Colonic mucosa (tissue), 4 donors: ENCODE results near the gene HSD11B2. TPM values are rescaled to one million over a fixed set of nuclear protein-coding genes. Genes with fewer than 3 reads are reported as not detected.

Source experiments
- DNase-seq: peaks from one replicate; pipeline ENCODE4 v3.0.0-alpha.2; 2020
- H3K27ac ChIP-seq: fragments of 200-600 bp; one replicate; pipeline ENCODE4 v1.8.0; 2021
- H3K27me3 ChIP-seq: fragments of 200-600 bp; one replicate; pipeline ENCODE4 v1.8.0; 2021
- H3K36me3 ChIP-seq: fragments of 200-600 bp; one replicate; pipeline ENCODE4 v1.8.0; 2021
- H3K4me1 ChIP-seq: fragments of 200-600 bp; one replicate; pipeline ENCODE4 v1.8.0; 2021; ENCODE audit warnings: mild to moderate bottlenecking
- H3K4me3 ChIP-seq: fragments of 200-600 bp; one replicate; pipeline ENCODE4 v1.8.0; 2021
- H3K9ac ChIP-seq, 2 donors: one replicate each; pipeline ENCODE4 v1.7.0; 2013; ENCODE audit warnings: control low read depth in 2 of 2, low read depth in 2 of 2, low read length in 2 of 2
- H3K9me3 ChIP-seq: fragments of 200-600 bp; one replicate; pipeline ENCODE4 v1.8.0; 2021
- intact Hi-C: fragments of 100-400 bp; cut with DNase I; formaldehyde crosslinking; loops from one replicate; pipeline ENCODE4 v1.14.1; 2022
- total RNA-seq, 2 donors: library from RNA; stranded (reverse); fragmentation: NEBNext Ultra II Directional in 1 of 2; extraction: Animal tissue kit (Norgen Biotek cat#: 25700) in 1 of 2; gene quantifications; one replicate each; pipeline ENCODE4 v1.2.1, GENCODE V29; 2021
- TF ChIP-seq, protein P1 (sequence below): fragments of 200-600 bp; IDR thresholded peaks from one replicate; pipeline ENCODE4 v1.8.0; 2022; ENCODE audit warnings: antibody characterized with exemption, mild to moderate bottlenecking
- donor health status: healthy.
- donor health status: DM: no; HTN: no; CAD: no.
- donor health status: DM: no; HTN: no; CAD: no.

Gene HSD11B2
- total RNA-seq, 2 donors from 2014 or later, result 348 to 378 TPM

DNA sequence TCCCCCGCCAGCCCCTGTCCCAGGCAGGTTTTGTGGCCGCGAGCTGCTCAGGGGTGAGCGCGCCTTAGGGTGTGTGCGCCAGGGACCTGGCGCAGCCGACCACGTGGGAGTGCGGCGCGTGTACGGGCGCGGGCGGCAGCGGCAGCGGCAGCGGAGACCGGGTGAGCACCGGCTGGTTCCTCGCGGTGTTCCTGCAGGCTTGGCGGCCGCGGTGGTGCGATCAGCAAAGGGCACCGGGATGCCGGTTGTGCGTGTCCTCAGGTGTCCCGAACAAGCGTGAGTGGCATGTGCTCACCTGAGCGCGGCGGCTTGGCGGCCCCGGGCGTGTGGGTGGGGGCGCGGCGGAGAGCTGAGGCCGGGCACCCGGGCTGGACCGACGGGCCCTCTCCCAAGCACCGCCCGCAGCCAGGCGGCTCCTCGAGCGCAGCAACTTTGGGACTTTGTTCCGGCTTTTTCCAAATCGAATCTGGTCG, 381 bp upstream of the HSD11B2 start:
- Histone ChIP-seq H3K27ac (peak overlapping the region; percentile 87), H3K9me3 (no peaks in the 10 kb centered on the region), H3K4me3 (peak overlapping the region; percentile 52), H3K9ac (peak overlapping the region; percentile 87 to 97), H3K4me1 (peaks cover 3% of the 10 kb centered on the region), H3K27me3 (no peaks in the 10 kb centered on the region), H3K36me3 (no peaks in the 10 kb centered on the region)
- intact Hi-C loops, result no loop called here
- peak; percentile 86 for DNase-seq
- TF ChIP-seq, protein P1, sequence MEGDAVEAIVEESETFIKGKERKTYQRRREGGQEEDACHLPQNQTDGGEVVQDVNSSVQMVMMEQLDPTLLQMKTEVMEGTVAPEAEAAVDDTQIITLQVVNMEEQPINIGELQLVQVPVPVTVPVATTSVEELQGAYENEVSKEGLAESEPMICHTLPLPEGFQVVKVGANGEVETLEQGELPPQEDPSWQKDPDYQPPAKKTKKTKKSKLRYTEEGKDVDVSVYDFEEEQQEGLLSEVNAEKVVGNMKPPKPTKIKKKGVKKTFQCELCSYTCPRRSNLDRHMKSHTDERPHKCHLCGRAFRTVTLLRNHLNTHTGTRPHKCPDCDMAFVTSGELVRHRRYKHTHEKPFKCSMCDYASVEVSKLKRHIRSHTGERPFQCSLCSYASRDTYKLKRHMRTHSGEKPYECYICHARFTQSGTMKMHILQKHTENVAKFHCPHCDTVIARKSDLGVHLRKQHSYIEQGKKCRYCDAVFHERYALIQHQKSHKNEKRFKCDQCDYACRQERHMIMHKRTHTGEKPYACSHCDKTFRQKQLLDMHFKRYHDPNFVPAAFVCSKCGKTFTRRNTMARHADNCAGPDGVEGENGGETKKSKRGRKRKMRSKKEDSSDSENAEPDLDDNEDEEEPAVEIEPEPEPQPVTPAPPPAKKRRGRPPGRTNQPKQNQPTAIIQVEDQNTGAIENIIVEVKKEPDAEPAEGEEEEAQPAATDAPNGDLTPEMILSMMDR, result no peak

DNA sequence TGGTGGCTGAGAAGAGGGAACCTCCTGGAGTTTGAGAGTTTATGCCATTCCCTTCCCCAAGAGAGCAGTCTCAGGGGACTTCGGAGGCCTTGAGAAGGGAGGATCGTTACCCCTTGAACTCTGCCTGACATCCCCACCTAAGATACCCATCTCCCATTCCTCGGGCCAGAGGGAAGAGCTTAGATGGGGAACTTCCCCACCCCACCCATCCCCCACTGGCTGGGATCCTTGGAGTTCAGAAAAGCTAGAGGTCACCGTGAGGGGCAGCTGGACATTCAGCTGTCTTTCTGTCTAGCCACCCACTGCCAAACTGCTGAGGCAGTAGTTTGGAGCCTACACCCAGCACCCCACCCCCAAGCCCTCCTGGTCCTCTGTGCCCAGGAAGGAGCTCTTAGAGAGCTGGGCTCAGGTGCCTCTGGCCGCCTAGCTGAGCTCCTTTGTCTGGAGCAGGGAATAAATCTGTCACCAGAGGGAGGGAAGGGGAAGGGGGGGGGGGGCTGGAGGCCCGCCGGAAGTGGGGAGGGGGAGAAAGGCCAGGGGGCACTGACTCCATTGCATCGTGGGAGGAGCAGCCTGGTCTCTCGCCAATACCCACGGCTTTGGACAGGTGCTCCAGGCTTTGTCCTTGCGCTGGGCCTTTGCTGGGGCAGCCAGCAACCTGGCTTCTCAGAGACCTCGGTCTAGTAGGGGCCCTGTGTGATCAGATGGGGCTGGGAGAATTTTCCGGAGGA, 1.0 kb downstream of the HSD11B2 start:
- no peaks in the 10 kb centered on the region for H3K27me3 ChIP-seq
- intact Hi-C loops, result no loop called here
- peak overlapping the region; percentile 52 for H3K4me3 ChIP-seq
- H3K9ac ChIP-seq, result peak overlapping the region; percentile 93 to 100
- peak overlapping the region; percentile 87 for H3K27ac ChIP-seq
- H3K9me3 ChIP-seq, result no peaks in the 10 kb centered on the region
- H3K36me3 ChIP-seq, result peaks cover 3% of the 10 kb centered on the region
- peaks cover 3% of the 10 kb centered on the region for H3K4me1 ChIP-seq
- TF ChIP-seq, protein P1, result no peak
- DNase-seq, result peak; percentile 59

DNA sequence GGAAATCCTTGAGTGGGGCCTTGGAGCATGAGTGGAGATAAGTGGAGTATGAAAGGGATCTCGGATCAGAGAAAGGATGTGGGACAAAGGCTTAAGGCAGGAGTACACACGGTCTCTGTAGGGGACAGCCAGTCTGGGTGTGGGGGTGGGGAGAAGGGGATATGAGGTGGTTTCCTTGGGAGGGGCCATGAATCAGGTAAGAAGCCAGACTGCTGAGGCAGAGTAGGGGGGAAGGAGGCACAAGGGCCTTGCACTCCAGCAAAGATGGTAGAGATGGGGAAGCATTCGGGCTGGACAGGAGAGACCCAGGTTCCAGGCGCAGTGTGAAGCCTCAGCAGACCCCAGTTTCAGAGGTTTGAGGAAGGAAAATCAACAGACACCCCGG, 1.6 kb downstream of the HSD11B2 start:
- Histone ChIP-seq H3K9ac (peak overlapping the region; percentile 93 to 100), H3K9me3 (no peaks in the 10 kb centered on the region), H3K27ac (peak overlapping the region; percentile 87), H3K27me3 (no peaks in the 10 kb centered on the region), H3K4me3 (peak overlapping the region; percentile 52), H3K36me3 (peaks cover 6% of the 10 kb centered on the region), H3K4me1 (peaks cover 3% of the 10 kb centered on the region)
- TF ChIP-seq, protein P1, result no peak
- peak; percentile 41 for DNase-seq
- intact Hi-C loops, result no loop called here

DNA sequence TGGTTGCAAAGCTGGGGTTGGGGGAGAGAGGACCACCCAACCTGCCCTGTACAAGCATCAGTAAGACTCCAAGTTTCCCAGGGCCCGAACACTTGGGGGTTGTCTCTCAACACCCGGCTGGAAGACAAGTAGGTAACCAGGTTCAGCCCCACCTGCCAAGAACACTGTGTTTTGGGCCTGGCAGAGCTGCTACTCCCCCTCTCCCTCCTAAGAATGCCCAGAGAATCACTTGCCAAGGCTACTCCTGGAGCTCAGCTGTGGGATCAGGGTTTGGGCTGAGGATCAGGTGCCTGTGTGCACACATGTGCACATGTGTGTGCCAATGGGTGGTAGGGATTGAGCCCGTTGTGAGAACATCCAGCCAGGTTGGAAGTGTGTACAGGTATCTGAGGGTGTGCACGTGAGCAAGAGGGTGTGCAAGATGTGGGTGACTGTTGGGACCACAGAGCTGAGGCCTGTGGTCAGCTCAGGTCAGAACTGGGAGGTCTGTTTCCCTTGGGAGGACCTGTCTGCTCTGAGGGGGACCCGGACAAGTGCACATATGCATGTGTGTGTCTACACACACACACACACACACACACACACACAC, 2.3 kb downstream of the HSD11B2 start:
- H3K4me1 ChIP-seq, result peaks cover 2% of the 10 kb centered on the region
- TF ChIP-seq, protein P1, result no peak
- H3K27ac ChIP-seq, result peak overlapping the region; percentile 87
- peaks cover 6% of the 10 kb centered on the region for H3K36me3 ChIP-seq
- no peak for DNase-seq
- peak overlapping the region; percentile 93 to 100 for H3K9ac ChIP-seq
- H3K9me3 ChIP-seq, result no peaks in the 10 kb centered on the region
- no peaks in the 10 kb centered on the region for H3K27me3 ChIP-seq
- peak overlapping the region; percentile 52 for H3K4me3 ChIP-seq
- intact Hi-C loops, result no loop called here

DNA sequence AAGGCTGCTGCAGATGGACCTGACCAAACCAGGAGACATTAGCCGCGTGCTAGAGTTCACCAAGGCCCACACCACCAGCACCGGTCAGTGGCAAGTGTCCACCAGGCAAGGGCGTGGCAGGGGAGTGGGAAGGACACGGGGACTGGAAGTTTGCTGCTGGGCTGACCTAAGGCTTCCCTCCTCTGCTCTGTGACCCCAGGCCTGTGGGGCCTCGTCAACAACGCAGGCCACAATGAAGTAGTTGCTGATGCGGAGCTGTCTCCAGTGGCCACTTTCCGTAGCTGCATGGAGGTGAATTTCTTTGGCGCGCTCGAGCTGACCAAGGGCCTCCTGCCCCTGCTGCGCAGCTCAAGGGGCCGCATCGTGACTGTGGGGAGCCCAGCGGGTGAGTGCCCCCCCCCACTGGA, 4.8 kb downstream of the HSD11B2 start:
- no peaks in the 10 kb centered on the region for H3K27me3 ChIP-seq
- H3K9me3 ChIP-seq, result no peaks in the 10 kb centered on the region
- TF ChIP-seq, protein P1, result no peak
- peaks cover 1% of the 10 kb centered on the region for H3K4me1 ChIP-seq
- H3K27ac ChIP-seq, result no peak overlapping the region
- DNase-seq, result peak; percentile 18
- H3K36me3 ChIP-seq, result peaks cover 6% of the 10 kb centered on the region
- no peak overlapping the region for H3K9ac ChIP-seq
- intact Hi-C loops, result no loop called here
- H3K4me3 ChIP-seq, result no peak overlapping the region
